Ovary (tissue), 3 donors: ENCODE data around the gene RPTOR.

Source experiments
- CTCF ChIP-seq, 3 donors: fragments of 450-650 bp in 2 of 3; fragments of 200-600 bp in 1 of 3; IDR thresholded peaks; one replicate each; pipeline versions ENCODE4 v1.5.1 to v1.8.0; 2016 to 2022; ENCODE audit warnings: antibody characterized with exemption in 3 of 3, mild to moderate bottlenecking in 1 of 3
- POLR2A ChIP-seq: fragments of 450-650 bp; IDR thresholded peaks from one replicate; pipeline ENCODE4 v1.6.1; 2017; ENCODE audit warnings: antibody characterized with exemption, mild to moderate bottlenecking, moderate library complexity
- donor health status: DM: no; HTN: no; CAD: no.

GRCh38 chr17:80953471-80954315 is 409.1 kb downstream of the RPTOR start:
- TF ChIP-seq POLR2A (no peak), CTCF (IDR thresholded peaks at IDR 0.05) (no peak)
